Smooth muscle cell (in vitro differentiated cells): ENCODE data around the gene RAD50. TPM values are rescaled to one million over a fixed set of nuclear protein-coding genes. Genes with fewer than 3 reads are reported as not detected.
"Not testable (repeated sequence)": the region's sequence is repeated elsewhere in the genome, so short reads cannot be mapped to it uniquely, and the experiment has no call there.

Experiments
- DNase-seq: peaks from one replicate; lab custom pipeline; 2025; ENCODE audit not compliant: unreplicated experiment; lab: John Stamatoyannopoulos, UW
- H2AFZ ChIP-seq: fragments of 200-600 bp; sonication (generic); 2 replicates; pipeline ENCODE4 v1.6.0; 2016; ENCODE audit warnings: antibody characterized with exemption, low read depth, mild to moderate bottlenecking
- H3F3A ChIP-seq: fragments of 200-600 bp; sonication (generic); 2 replicates; pipeline ENCODE4 v1.6.0; 2017; ENCODE audit warnings: antibody characterized with exemption, low read depth
- H3K27ac ChIP-seq: fragments of 200-600 bp; sonication (generic); 2 replicates; pipeline ENCODE4 v1.5.1; 2016; ENCODE audit warnings: low read depth, mild to moderate bottlenecking
- H3K27me3 ChIP-seq: fragments of 200-600 bp; sonication (generic); 2 replicates; pipeline ENCODE4 v1.6.1; 2016; ENCODE audit warnings: low read depth, mild to moderate bottlenecking
- H3K36me3 ChIP-seq: fragments of 200-600 bp; sonication (generic); 2 replicates; pipeline ENCODE4 v1.5.1; 2016; ENCODE audit warnings: low read depth
- H3K4me1 ChIP-seq: fragments of 200-600 bp; sonication (generic); 2 replicates; pipeline ENCODE4 v1.5.1; 2016; ENCODE audit warnings: low read depth
- H3K4me2 ChIP-seq: fragments of 200-600 bp; sonication (generic); 2 replicates; pipeline ENCODE4 v1.6.0; 2016; ENCODE audit warnings: mild to moderate bottlenecking
- H3K4me3 ChIP-seq: fragments of 200-600 bp; sonication (generic); 2 replicates; pipeline ENCODE4 v1.5.1; 2016; ENCODE audit warnings: mild to moderate bottlenecking
- H3K79me2 ChIP-seq: fragments of 200-600 bp; sonication (generic); 2 replicates; pipeline ENCODE4 v1.6.0; 2016; ENCODE audit warnings: low read depth, mild to moderate bottlenecking
- H3K9ac ChIP-seq: fragments of 200-600 bp; sonication (generic); 2 replicates; pipeline ENCODE4 v1.6.0; 2016; ENCODE audit warnings: low read depth
- H3K9me3 ChIP-seq: fragments of 200-600 bp; sonication (generic); replicated peaks from 2 replicates; pipeline ENCODE4 v1.5.1; 2016; ENCODE audit warnings: low read depth
- H4K20me1 ChIP-seq: fragments of 200-600 bp; sonication (generic); 2 replicates; pipeline ENCODE4 v1.6.0; 2016; ENCODE audit warnings: low read depth
- WGBS: methylation state at CpG from one replicate; pipeline ENCODE4 v1.1.7; 2016; ENCODE audit warnings: low lambda C conversion rate; 5-methylcytosine and 5-hydroxymethylcytosine counted together
- polyA plus RNA-seq: library from polyadenylated mRNA; unstranded; fragments of >200 nt; fragmentation: Nextera tagmentation; extraction: Ambion mirVana; gene quantifications from 2 replicates; pipeline ENCODE4 v1.2.1, GENCODE V29; 2016
- total RNA-seq: library from RNA; depleted of rRNA; stranded (reverse); fragments of >200 nt; gene quantifications from 2 replicates; pipeline ENCODE4 v1.2.3, GENCODE V29; 2014
- TF ChIP-seq, protein P1 (sequence below): fragments of 200-600 bp; sonication (generic); IDR thresholded peaks from 2 replicates; pipeline ENCODE4 v1.5.1; 2017; ENCODE audit warnings: borderline replicate concordance, mild to moderate bottlenecking, antibody characterized with exemption; ENCODE audit not compliant: insufficient read depth, poor library complexity, severe bottlenecking

The RAD50 gene
- total and polyA plus RNA-seq, 2 experiments from 2014 or later, result 19.9 to 28.8 TPM

DNA sequence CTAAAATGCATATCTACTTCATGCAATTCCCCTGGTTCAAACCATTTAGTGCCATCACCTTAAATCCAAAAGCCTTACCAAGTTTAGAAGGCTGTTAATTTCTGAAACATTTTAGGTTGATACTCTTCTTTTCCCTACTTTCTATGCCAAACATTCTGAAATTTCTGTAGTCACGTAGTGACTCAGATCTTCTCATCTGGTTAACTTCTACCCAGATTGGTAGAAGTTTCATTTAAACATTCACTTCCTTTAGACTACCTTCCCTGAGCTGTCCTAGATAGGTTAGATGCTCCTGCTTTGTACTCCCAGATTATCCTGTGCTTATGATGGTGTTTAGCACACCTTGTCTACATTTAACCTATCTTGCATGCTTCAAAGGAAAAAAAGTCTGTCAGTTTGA, 9.9 kb downstream of the RAD50 start:
- DNase-seq, result no peak
- Histone ChIP-seq H3K4me3 (no peak overlapping the region), H3K36me3 (peaks cover 30% of the 10 kb centered on the region), H3K9ac (no peak overlapping the region), H3K9me3 (peaks cover 6% of the 10 kb centered on the region), H4K20me1 (peaks cover 25% of the 10 kb centered on the region), H3F3A (no peaks in the 10 kb centered on the region), H3K4me2 (no peak overlapping the region), H2AFZ (no peak overlapping the region), H3K27me3 (no peaks in the 10 kb centered on the region), H3K79me2 (peaks cover 16% of the 10 kb centered on the region), H3K4me1 (no peaks in the 10 kb centered on the region), H3K27ac (no peak overlapping the region)
- TF ChIP-seq, protein P1, sequence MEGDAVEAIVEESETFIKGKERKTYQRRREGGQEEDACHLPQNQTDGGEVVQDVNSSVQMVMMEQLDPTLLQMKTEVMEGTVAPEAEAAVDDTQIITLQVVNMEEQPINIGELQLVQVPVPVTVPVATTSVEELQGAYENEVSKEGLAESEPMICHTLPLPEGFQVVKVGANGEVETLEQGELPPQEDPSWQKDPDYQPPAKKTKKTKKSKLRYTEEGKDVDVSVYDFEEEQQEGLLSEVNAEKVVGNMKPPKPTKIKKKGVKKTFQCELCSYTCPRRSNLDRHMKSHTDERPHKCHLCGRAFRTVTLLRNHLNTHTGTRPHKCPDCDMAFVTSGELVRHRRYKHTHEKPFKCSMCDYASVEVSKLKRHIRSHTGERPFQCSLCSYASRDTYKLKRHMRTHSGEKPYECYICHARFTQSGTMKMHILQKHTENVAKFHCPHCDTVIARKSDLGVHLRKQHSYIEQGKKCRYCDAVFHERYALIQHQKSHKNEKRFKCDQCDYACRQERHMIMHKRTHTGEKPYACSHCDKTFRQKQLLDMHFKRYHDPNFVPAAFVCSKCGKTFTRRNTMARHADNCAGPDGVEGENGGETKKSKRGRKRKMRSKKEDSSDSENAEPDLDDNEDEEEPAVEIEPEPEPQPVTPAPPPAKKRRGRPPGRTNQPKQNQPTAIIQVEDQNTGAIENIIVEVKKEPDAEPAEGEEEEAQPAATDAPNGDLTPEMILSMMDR, result no peak
- 97% methylated on average over 1 of the region's 1 CpG for WGBS

- WGBS, result 100% methylated on average over 1 of the region's 1 CpG
- peaks cover 34% of the 10 kb centered on the region for H3K36me3 ChIP-seq
- TF ChIP-seq, protein P1, result no peak
Measured at GRCh38 chr5:132576123-132576522, 19.3 kb downstream of the RAD50 start.

GRCh38 chr5:132584560-132584959, 27.8 kb downstream of the RAD50 start:
- not testable (repeated sequence) for H2AFZ ChIP-seq, H3K9me3 ChIP-seq, DNase-seq, H3K9ac ChIP-seq, H3K27me3 ChIP-seq, H3K4me2 ChIP-seq, H3K27ac ChIP-seq, H4K20me1 ChIP-seq, H3F3A ChIP-seq, H3K79me2 ChIP-seq, H3K4me1 ChIP-seq, H3K4me3 ChIP-seq
- H3K36me3 ChIP-seq, result peaks cover 39% of the 10 kb centered on the region
- 100% methylated on average over 2 of the region's 2 CpGs for WGBS

More at GRCh38 chr5:132576123-132576522, 19.3 kb downstream of the RAD50 start:
- Histone ChIP-seq H3K4me2 (no peak overlapping the region), H3F3A (no peaks in the 10 kb centered on the region), H4K20me1 (no peaks in the 10 kb centered on the region), H3K79me2 (no peaks in the 10 kb centered on the region), H3K4me3 (no peak overlapping the region), H3K9ac (no peak overlapping the region), H3K27me3 (no peaks in the 10 kb centered on the region), H3K4me1 (no peaks in the 10 kb centered on the region), H2AFZ (no peak overlapping the region), H3K9me3 (no peaks in the 10 kb centered on the region), H3K27ac (no peak overlapping the region)
- DNase-seq, result no peak

GRCh38 chr5:132586063-132586462, 29.3 kb downstream of the RAD50 start:
- H3K27ac ChIP-seq, result no peak overlapping the region
- no peaks in the 10 kb centered on the region for H3K79me2 ChIP-seq
- no peak for DNase-seq
- H3K27me3 ChIP-seq, result no peaks in the 10 kb centered on the region
- TF ChIP-seq, protein P1, result no peak
- no peak overlapping the region for H3K4me2 ChIP-seq
- H3K9ac ChIP-seq, result no peak overlapping the region
- H3K4me1 ChIP-seq, result no peaks in the 10 kb centered on the region
- H2AFZ ChIP-seq, result no peak overlapping the region
- no peaks in the 10 kb centered on the region for H3K9me3 ChIP-seq
- H3K36me3 ChIP-seq, result peaks cover 27% of the 10 kb centered on the region
- no peaks in the 10 kb centered on the region for H3F3A ChIP-seq
- H4K20me1 ChIP-seq, result peaks cover 6% of the 10 kb centered on the region
- no peak overlapping the region for H3K4me3 ChIP-seq
